Stimulated activated CD8-positive, alpha-beta memory T cell treated with anti-CD3 and anti-CD28 coated beads, Interleukin-4, amount 100 ng/mL, for 24 hours (primary cell): ENCODE measurements around the gene MAP7.
"Not testable (repeated sequence)": the region's sequence is repeated elsewhere in the genome, so short reads cannot be mapped to it uniquely, and the experiment has no call there.

Source experiments
- DNase-seq: peaks from one replicate; pipeline ENCODE4 v3.0.0-alpha.2; 2020; ENCODE audit warnings: low read depth

Gene MAP7

DNA sequence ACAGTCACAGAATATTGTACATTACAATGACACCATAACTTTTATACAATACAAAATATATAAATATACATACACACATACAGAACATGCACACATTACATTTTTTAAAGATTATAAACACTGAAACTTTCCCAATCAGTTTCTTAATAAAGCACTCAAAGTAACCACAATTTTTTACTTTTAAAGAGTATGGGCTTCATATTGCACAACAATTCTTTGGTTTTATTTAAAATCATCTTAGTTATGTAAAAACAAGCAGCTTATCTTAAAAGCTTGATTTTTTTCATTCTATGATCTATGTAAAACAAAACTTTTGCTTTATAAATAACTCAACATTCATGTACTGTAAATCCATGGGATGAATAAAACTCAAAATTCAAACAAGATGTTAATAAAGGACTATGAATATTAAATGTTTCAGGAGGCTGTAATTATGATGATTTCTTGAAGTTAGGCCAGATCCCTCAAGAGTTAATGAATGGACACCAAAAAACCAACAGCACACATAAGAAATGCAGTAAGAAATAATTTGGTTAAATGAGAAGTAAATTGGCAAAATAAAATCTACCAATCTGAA, 167.5 kb downstream of the MAP7 start:
- DNase-seq = no peak

DNA sequence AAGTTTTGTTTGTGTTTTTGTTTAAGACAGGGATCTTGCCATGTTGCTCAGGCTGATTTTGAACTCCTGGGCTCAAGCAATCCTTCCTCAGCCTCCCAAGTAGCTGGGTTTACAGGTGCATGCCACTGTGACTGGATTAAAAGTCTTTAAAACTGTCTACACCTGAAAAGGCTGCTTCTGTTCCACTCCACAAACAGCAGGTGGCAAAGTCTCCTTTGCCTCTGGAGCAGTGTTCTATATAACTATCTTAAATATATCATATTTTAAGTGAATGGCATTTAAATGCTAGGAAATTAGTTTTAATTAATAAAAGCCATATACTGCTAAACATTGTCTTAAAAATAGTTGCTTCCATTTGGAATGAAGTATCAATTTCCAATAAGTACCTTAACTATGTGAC, 171.3 kb downstream of the MAP7 start:
- DNase-seq = no peak

DNA sequence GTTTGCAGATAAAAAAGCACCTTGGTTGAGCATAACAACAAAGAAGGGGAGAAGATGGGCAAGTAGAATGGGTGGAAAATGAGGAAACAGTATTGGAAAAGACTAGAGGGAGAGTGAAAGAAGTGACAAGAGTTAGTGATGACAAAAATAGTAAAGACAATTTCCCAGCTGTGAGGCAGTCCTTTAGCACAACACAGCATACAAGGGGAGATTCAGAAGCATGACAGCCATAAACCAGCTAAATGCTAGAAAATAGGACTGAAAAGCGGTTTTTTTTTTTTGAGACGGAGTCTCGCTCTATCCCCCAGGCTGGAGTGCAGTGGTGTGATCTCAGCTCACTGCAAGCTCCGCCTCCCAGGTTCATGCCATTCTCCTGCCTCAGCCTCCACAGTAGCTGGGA, 174.4 kb downstream of the MAP7 start:
- DNase-seq = not testable (repeated sequence)

DNA sequence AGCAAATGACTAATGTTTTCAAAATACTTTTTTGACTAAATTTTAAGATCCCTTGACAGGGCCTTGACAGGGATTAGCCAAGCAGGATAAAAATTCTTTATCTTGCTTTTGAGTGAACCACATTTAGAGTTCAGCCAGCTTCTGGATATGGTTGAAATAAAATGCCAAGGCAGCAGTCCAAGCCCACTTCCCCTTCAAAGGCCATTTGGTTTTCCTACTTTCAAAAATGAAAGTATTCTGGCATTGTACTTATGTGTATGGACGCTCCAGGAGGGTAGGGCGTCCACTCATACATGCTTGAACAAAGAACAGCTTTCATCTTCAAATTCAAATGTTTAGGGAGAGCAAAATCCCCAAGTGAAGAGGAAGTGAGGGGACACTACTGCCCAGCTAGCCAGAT, 178.3 kb downstream of the MAP7 start:
- DNase-seq = no peak

DNA sequence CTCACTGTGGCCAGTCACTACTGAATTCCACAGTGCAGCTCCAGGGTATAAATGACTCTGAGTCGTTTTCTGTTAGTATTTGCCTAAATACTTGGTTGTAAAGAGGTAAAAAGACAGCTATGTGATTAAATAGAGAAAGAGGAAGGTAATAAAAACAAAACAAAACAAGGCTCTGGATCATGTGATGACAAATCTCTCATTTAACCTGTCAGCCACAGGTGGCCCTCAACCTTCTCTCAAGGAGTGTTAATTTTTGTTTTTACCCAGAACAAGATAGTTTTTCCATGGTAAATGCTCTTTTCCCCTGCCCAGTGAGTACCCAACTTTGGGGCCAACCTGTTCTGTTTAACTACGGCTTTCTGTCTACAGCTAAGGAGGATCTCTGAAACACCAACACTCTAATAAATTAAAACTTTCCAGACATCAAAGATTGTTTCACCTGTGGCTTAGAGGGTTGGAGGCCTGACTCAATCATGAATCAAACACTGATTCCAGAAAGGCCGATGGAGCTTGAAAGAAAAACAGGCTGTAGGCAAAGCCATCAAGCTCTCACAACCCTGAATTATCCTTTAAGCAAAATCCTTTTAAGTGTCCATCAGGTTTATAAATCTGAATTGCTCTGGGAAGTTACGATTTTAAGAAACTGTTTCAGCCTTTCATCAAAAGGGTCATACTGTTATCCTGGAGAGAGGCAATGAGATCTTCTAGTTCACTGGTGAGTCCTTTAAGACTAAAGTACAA, 179.1 kb downstream of the MAP7 start:
- DNase-seq = no peak

DNA sequence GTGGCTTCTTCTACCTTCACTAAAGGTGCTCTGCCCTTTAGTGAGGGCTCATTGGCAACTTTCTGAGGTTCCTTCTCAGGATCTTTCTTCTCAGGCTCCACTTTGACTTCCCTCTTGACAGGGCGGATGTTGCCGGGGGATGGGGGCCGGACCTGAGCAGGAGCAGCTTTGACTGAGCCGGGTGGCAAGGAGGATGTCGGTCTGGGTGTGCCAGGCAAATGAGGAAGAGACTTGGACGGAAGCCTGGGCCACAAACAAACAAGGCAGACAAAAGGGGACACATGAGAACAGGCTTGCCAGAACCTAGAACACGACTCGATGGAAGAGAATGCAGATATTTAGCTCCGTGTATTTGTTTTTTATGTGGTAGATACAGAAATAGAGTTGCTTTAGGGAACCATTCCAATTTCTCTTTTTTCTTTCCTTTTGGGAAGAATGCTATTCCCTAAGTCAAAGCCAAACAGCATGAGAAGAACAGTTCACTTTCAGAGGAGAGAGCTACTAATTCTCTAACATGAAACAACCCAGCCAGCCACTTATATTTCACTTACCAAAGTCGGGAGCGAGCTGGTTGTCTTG, 184.4 kb downstream of the MAP7 start:
- no peak for DNase-seq

DNA sequence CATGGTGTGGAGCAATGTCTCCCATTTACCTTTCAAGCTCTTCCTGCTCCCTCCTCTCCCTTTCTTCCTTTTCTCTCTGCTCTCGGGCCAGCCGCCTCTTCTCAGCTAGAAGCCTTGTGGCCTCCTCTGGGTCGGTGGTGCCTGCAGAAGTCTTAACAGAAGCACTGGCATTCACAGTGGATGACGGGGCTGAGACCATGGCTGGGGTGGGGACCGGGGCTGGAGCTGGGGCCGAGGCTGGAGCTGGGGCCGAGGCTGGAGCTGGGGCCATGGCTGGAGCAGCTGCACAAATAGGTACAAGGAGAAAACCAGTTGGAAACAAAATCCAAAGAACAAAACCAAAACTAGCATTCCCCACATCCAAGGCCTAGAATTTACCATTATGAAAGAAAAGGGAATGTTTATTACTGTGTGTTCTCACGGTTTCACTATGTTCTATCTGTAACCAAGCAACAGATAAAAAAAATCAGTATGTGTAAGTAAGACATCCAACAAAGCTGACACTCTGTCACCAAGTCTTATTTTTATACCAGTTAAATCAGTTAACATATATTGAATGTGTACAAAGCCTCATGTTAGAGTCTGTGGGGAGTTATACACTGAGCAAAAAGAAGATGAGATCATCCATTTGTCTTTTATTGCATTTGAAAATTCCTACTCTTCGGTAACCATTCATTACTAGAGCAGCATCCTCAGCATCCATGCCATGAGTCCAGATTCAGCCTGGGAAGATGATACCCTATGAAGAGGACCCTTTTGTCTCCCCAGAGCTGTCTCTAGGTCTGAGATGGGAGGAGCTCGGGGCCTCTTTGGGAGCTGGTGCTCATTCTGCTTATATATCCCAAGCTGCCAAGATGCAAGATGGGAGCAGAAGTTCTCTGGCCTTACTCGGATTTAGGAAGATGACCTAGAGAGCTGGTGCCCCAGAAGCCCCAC, 187.5 kb downstream of the MAP7 start:
- DNase-seq = no peak

DNA sequence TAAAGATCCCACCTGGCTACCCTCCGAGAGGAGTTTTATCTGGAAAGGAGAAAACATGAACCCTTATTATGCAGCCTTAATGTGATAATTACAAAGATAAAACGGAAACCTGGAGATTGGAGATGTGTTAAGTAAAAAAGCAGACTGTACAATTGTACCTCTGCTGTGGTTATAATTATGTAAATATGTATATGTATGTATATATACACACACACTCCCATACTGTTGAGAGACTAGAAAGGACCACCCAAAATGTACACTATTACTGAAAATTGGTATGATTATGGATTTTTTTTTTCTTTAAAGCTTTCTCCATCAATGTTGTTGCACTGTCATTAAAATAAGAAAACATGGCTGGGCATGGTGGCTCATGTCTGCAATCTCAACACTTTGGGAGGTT, 188.4 kb downstream of the MAP7 start:
- no peak for DNase-seq

DNA sequence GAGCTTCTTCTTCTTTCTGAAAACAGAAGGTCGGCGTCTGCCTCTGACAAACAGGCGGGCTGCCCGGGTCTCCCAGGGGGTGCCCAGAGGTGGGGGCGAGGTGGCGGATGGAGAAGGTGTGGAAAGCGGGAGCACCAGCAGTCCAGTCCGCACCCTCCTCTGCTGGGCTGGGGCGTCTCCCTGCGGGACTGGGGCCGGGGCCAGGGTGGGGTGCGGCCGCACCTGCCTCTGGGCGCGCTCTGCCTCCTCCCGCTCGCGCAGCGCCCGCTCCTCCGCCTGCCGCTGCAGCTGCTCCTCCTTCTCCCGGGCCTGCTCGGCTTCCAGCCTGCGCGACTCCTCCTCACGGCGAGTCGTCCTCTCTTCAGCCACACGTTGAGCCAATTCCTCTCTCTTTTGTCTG, 189.4 kb downstream of the MAP7 start:
- DNase-seq = no peak

DNA sequence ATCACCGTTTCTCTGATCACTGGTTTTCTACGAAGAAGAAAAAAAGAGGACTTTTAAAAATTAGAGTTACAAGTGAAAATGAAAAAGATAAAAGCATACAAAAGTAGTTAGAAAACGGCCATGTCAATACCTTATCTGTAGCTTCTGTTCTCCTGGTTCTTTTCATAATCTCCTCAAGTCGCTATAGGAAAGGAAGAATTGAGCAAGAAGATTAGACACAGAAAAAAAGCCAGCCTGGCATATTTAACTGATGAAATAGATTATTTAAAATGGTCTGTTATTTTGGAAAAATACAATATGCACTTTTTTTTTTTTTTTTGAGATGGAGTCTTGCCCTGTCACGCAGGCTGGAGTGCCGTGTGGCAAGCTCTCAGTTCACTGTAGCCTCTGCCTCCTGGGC, 190.4 kb downstream of the MAP7 start:
- DNase-seq = no peak

DNA sequence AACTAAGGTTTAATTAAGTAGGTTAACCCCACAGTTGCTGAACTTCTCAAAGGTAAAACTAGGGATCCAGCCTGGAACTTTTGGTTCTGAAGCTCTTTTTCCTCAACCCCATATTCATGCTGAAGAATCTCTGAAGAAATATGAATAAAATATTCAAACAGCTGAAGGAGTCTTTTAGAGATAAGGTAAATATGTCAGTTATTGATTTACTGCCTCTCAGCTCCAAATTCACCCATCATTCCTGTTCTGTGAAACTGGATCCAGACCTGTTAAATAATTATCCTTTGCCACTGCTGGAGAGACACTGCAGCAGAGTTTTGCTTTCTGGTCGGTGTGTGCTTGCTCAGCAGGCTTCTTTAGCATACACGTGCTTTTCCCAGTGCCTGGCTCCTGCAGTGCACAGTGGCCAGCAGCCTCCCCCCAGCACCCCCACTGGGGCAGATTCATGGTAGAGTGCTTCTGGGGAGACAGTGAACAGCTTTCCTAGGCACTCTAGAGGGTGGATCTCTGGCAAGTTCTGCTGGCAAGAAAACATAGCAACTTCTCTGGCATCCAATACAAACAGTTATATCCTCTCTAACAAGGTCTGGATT, 198.6 kb downstream of the MAP7 start:
- no peak for DNase-seq

DNA sequence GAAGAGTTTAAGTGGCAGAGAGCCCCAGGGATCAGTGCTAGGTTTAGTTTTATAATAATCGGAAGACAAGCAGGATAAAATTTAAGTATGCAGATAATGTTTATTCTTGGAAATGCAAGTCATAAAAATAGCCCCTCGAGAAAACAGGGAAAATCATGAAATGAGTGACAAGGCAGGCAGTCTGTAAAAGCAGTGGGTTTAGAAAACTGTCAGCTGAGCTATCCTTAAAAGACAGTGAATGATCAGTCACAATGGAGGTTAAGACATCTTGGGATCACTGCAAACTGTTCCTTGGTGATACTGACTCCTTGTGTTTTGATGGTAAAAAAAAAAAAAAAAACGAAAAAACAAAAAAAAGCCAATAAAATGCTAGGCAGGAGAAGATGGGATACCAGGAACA, 199.3 kb downstream of the MAP7 start:
- DNase-seq = no peak

DNA sequence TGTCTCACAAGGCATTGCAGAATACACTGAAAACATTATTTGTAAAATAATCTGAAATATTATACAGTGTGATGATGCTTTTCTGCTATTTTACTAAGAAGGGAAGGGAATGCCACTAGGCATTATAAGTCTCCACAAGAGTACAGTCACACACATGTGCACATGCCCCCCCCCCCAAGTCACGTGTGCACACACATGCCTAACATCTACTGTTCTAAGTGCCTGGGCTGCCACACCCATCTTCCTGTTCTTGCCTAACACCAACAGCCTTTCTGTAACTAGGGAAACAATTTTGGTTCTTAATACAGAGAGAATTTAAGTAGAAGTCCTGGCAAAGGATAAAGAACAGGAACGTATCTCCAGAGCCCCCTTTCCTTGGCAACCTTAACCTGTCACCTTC, 202.4 kb downstream of the MAP7 start:
- no peak for DNase-seq

DNA sequence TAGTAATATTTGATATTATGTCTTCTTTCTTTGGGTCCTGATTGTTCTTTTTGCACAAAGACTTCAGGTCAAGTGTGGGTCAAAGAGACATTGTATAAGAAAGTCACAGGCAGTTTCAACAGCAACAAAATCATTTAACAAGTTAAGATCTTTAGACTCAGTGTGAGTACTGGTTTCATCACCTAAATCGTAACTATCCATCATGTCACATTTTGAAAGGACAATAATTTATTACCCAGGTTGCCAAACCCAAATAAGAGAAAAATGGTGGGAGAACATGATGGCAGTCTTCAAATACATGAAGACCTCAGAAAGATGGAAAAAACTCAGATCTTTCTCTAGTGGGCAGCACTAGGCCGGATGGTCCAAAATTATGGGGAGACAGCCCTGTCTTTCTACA, 205.1 kb downstream of the MAP7 start:
- no peak for DNase-seq

DNA sequence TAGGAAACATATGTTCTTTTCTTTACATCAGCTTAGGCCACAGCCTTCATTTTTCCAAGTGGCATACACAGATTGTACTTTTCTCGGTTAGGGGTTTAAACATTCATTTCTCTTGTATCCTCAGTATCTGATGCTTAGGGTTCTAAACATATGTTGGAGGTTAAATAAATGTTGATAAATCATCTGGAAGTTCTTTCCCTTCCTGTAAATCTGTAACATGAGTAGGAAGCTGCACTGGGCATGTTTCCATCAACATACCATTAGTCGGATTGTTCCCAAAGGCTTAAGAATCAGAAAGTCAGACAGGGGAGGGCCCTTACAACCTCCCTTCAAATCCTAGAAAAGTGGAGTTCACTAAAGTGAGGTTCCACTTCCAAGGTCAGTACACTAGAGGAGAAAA, 205.8 kb downstream of the MAP7 start:
- DNase-seq = no peak

DNA sequence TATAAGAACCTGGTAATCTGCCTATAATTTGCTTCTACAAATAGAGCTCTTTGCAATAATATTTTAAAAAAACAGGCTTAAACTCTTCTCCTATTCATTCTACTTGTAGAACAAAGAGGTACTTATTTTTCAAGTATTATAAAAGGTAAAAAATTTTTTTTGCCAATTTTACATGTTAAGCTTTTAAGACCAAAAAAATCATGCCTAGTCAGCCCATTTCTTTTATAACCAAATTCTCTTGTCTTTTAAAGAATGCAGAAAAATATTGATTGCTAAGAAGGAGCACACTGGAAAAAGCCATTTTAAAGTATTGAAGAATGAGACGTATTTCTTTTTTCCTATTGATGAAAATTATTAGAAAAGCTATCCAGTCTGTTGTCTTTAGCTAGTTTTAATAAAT, 206.5 kb downstream of the MAP7 start:
- no peak for DNase-seq

DNA sequence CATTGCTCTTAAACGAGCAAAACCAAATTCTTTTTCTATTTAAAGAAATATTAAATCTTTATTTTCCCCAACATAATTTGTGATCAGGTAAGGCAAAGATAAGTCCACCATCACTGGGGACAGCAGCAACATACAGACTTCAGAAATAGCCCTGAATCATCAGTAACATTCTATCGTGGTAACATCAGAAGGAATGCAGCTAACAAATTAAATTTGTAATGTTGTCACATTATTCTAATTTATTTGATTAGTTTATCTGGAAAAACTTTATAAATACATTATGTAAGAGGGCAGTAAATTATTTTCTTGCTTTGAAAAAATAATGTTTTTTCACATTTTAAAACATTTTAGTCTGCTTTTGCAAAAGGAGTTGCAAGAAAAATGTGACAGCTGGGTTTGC, 206.9 kb downstream of the MAP7 start:
- no peak for DNase-seq

DNA sequence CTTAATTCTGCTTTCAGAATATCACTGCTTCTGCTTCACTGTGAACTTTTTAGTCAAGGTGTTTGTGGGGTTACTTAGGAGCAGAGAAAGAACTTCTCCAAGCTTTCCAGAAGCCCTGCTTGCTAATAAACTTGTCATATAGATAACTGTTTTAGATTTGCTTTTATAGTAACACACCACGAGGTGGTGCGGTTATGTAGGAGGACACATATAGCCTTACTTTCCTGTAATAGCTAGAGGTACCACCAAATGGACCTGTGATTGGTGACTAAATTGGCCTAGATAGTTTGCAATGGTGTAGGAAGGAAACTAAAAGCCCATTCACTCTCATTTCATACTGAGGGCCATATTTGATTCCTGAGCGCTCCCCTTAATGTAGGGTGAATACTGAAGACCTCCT, 208.3 kb downstream of the MAP7 start:
- no peak for DNase-seq

DNA sequence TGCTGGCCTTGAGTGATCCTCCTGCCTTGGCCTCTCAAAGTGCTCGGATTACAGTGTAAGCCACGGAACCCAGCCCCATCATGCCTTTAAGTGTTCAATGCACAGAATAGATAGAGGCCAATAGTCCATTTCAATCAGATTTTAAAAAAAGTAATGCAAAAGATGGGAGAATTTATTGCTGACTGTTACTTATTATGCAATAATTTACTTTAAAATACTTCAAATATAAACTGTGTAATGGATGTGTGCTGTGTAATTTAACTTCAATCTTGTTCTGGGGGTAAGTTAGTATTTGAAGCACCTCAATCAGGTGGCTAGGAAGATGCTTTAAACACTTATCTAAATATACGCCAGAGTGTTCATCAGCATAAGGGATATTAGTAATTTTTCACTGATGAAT, 208.9 kb downstream of the MAP7 start:
- no peak for DNase-seq

DNA sequence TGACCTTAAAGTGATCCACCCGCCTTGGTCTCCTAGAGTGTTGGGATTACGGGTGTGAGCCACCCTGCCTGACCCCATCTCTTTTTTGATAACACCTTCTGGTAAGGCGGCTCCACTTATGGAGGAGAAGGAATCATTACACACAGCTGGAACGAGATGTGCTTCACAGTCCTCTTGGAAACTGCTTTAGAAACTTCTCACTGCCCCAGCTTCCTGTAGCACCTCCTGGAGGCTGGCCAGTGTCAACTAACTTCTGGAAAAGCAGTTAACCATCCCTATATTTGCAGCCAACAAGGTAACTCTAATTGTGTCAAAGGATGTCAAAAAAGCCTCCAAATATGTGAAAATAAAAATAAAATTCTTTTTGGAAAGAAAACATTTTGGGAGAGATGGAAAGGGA, 211.7 kb downstream of the MAP7 start:
- DNase-seq = no peak

DNA sequence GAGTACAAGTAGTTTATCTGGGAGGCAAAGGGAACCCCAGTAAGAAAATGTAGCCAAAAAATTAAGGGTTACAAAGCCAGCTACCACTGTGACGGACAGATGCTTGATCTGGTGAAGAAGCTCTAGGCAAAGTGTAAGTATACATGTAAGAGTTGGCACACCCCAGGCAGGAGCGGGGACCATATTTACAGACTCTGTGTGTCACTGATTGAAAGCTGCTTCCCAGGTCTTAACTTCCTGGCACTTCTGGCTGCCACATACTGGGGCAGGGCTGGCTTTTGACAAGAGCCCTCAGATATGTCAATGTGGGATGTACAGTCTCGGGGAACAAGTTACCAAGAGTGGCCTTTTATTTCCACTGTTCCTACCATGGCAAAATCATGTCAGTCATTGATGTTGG, 212.6 kb downstream of the MAP7 start:
- no peak for DNase-seq

DNA sequence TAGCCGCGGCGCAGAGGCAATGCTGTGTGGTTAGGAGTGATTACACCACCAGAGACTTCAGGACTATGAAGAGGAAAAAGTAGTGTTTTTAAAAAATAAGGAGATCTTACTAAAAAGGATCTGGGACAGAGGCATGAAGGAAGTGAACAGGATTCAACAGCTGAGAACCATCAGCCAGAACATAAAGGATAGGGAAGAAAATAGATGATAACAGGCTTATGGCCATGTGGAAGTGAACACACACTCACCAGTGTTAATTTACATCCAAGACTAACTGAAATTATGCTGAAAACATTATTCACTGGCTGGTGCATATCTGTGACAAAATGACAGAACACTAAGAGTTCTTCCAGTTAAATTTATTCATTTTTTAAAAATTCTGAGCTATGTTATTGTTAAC, 213.1 kb downstream of the MAP7 start:
- no peak for DNase-seq
